PC-9 (cell line): ENCODE results near the gene MYMX.

ENCODE experiments used
- CTCF ChIP-seq: fragments of 200-600 bp; sonication (generic); conservative IDR thresholded peaks from 2 replicates; pipeline ENCODE4 v1.6.1; 2017; ENCODE audit warnings: mixed run types, antibody characterized with exemption, mild to moderate bottlenecking, moderate library complexity
- EZH2 ChIP-seq: fragments of 200-600 bp; sonication (generic); IDR thresholded peaks from 2 replicates; pipeline ENCODE4 v1.8.0; 2017; ENCODE audit warnings: antibody characterized with exemption, low read depth

- TF ChIP-seq CTCF: no peak
- TF ChIP-seq EZH2: no peak
Observed at GRCh38 chr6:44169886-44170570, 46.7 kb upstream of the MYMX start.
